HG03108 (cell line): Measurements from ENCODE around the gene ENAH.
"Not testable (repeated sequence)": the region's sequence is repeated elsewhere in the genome, so short reads cannot be mapped to it uniquely, and the experiment has no call there.

ENCODE experiments used
- ATAC-seq: cut with Tn5 transposase; IDR thresholded peaks from one replicate; pipeline ENCODE4 v1.9.1; 2021; ENCODE audit warnings: moderate library complexity; ENCODE audit not compliant: unreplicated experiment

Gene ENAH

GRCh38 chr1:225652729-225653462, at the start of gene ENAH:
Gene ENAH (minus strand): TSS chr1:225653123. CDS start chr1:225652690, 433 bp downstream.
- ATAC-seq: no peak

GRCh38 chr1:225700889-225701465, 48.1 kb upstream of the ENAH start:
- no peak for ATAC-seq

GRCh38 chr1:225700164-225700821, 47.4 kb upstream of the ENAH start:
- no peak for ATAC-seq

GRCh38 chr1:225699336-225699735, 46.4 kb upstream of the ENAH start:
- no peak for ATAC-seq

GRCh38 chr1:225698194-225698593, 45.3 kb upstream of the ENAH start:
- not testable (repeated sequence) for ATAC-seq

GRCh38 chr1:225697428-225697827, 44.5 kb upstream of the ENAH start:
- ATAC-seq: no peak

GRCh38 chr1:225695578-225696337, 42.8 kb upstream of the ENAH start:
- no peak for ATAC-seq

GRCh38 chr1:225694151-225694603, 41.3 kb upstream of the ENAH start:
- no peak for ATAC-seq

- not testable (repeated sequence) for ATAC-seq
Observed at GRCh38 chr1:225693697-225694096, 40.8 kb upstream of the ENAH start.

GRCh38 chr1:225693085-225693696, 40.3 kb upstream of the ENAH start:
- ATAC-seq: no peak

- ATAC-seq: no peak
Observed at GRCh38 chr1:225692517-225692879, 39.6 kb upstream of the ENAH start.

- ATAC-seq: no peak
Observed at GRCh38 chr1:225691861-225692516, 39.1 kb upstream of the ENAH start.

- no peak for ATAC-seq
Observed at GRCh38 chr1:225691377-225691776, 38.5 kb upstream of the ENAH start.

GRCh38 chr1:225689882-225690459, 37.0 kb upstream of the ENAH start:
- no peak for ATAC-seq

GRCh38 chr1:225688345-225688744, 35.4 kb upstream of the ENAH start:
- no peak for ATAC-seq

GRCh38 chr1:225685476-225686176, 32.7 kb upstream of the ENAH start:
- ATAC-seq: no peak

- ATAC-seq: no peak
Observed at GRCh38 chr1:225684741-225685140, 31.8 kb upstream of the ENAH start.

GRCh38 chr1:225681231-225681630, 28.3 kb upstream of the ENAH start:
- no peak for ATAC-seq

- no peak for ATAC-seq
Observed at GRCh38 chr1:225678545-225678944, 25.6 kb upstream of the ENAH start.
